H9 (cell line): ENCODE data around the gene RAB43. TPM values are rescaled to one million over a fixed set of nuclear protein-coding genes. Genes with fewer than 3 reads are reported as not detected.

ENCODE experiments used
- DNase-seq: peaks from one replicate; pipeline ENCODE4 v3.0.0-alpha.2; 2017
- H2AFZ ChIP-seq: one replicate; pipeline ENCODE4 v1.6.1; 2013; ENCODE audit warnings: mild to moderate bottlenecking, low read length, control low read depth, moderate library complexity
- H2AK5ac ChIP-seq: 2 replicates; pipeline ENCODE4 v1.6.1; 2013; ENCODE audit warnings: low read length, control low read depth, mixed read lengths; ENCODE audit not compliant: insufficient read length
- H2BK120ac ChIP-seq: one replicate; pipeline ENCODE4 v1.6.1; 2013; ENCODE audit warnings: low read depth, mild to moderate bottlenecking, low read length, control low read depth, inconsistent platforms; ENCODE audit not compliant: poor library complexity, severe bottlenecking
- H2BK12ac ChIP-seq: 2 replicates; pipeline ENCODE4 v1.6.1; 2013; ENCODE audit warnings: low read length, control low read depth, mixed read lengths, low read depth; ENCODE audit not compliant: insufficient read length
- H2BK15ac ChIP-seq: 2 replicates; pipeline ENCODE4 v1.6.1; 2013; ENCODE audit warnings: low read depth, low read length, control low read depth
- H2BK20ac ChIP-seq: one replicate; pipeline ENCODE4 v1.6.1; 2013; ENCODE audit warnings: low read depth, mild to moderate bottlenecking, low read length, control low read depth, inconsistent platforms; ENCODE audit not compliant: poor library complexity, severe bottlenecking
- H2BK5ac ChIP-seq: 2 replicates; pipeline ENCODE4 v1.6.1; 2013; ENCODE audit warnings: low read length, control low read depth, mixed read lengths; ENCODE audit not compliant: insufficient read length
- H3K14ac ChIP-seq: 2 replicates; pipeline ENCODE4 v1.6.1; 2013; ENCODE audit warnings: low read length, control low read depth; ENCODE audit not compliant: insufficient read depth
- H3K18ac ChIP-seq: 2 replicates; pipeline ENCODE4 v1.6.1; 2013; ENCODE audit warnings: low read depth, mild to moderate bottlenecking, mixed read lengths, low read length, control low read depth; ENCODE audit not compliant: insufficient read length
- H3K23ac ChIP-seq: 2 replicates; pipeline ENCODE4 v1.6.1; 2013; ENCODE audit warnings: low read length, control low read depth, mixed read lengths, low read depth; ENCODE audit not compliant: insufficient read length
- H3K23me2 ChIP-seq: 2 replicates; pipeline ENCODE4 v1.6.1; 2013; ENCODE audit warnings: low read depth, mild to moderate bottlenecking, mixed read lengths, low read length, control low read depth; ENCODE audit not compliant: insufficient read length, poor library complexity, severe bottlenecking
- H3K27ac ChIP-seq: 2 replicates; pipeline ENCODE4 v1.5.1; 2013; ENCODE audit warnings: low read length, control low read depth, mixed read lengths, low read depth; ENCODE audit not compliant: insufficient read length
- H3K27me3 ChIP-seq: 2 replicates; pipeline ENCODE4 v1.6.1; 2013; ENCODE audit warnings: low read length, control low read depth, inconsistent platforms; ENCODE audit not compliant: insufficient read depth
- H3K4ac ChIP-seq: 2 replicates; pipeline ENCODE4 v1.6.1; 2013; ENCODE audit warnings: low read depth, mild to moderate bottlenecking, control low read depth, inconsistent platforms, low read length, moderate library complexity
- H3K4me1 ChIP-seq: 2 replicates; pipeline ENCODE4 v1.6.1; 2013; ENCODE audit warnings: low read length, control low read depth, inconsistent platforms; ENCODE audit not compliant: insufficient read depth
- H3K4me2 ChIP-seq: 2 replicates; pipeline ENCODE4 v1.6.1; 2013; ENCODE audit warnings: low read length, control low read depth, mixed read lengths; ENCODE audit not compliant: insufficient read length, insufficient read depth
- H3K56ac ChIP-seq: 2 replicates; pipeline ENCODE4 v1.6.1; 2013; ENCODE audit warnings: low read depth, mild to moderate bottlenecking, mixed read lengths, low read length, control low read depth; ENCODE audit not compliant: insufficient read length
- H3K79me1 ChIP-seq: 2 replicates; pipeline ENCODE4 v1.6.1; 2013; ENCODE audit warnings: low read depth, mild to moderate bottlenecking, moderate library complexity, low read length, control low read depth, inconsistent platforms; ENCODE audit not compliant: insufficient read depth, poor library complexity, severe bottlenecking
- H3K79me2 ChIP-seq: 2 replicates; pipeline ENCODE4 v1.6.1; 2013; ENCODE audit warnings: low read length, control low read depth, inconsistent platforms; ENCODE audit not compliant: insufficient read depth
- H3K9ac ChIP-seq: 2 replicates; pipeline ENCODE4 v1.6.1; 2013; ENCODE audit warnings: low read length, control low read depth, mixed read lengths; ENCODE audit not compliant: insufficient read length; ENCODE audit errors: extremely low read depth
- H3K9me3 ChIP-seq: one replicate; pipeline ENCODE4 v1.6.1; 2013; ENCODE audit warnings: low read depth, low read length, inconsistent platforms; ENCODE audit not compliant: control insufficient read depth
- H3T11ph ChIP-seq: one replicate; pipeline ENCODE4 v1.6.1; 2013; ENCODE audit warnings: mild to moderate bottlenecking, low read length, control low read depth, inconsistent platforms
- H4K20me1 ChIP-seq: one replicate; pipeline ENCODE4 v1.6.1; 2013; ENCODE audit not compliant: control insufficient read depth, insufficient read length, insufficient read depth
- H4K5ac ChIP-seq: 2 replicates; pipeline ENCODE4 v1.6.1; 2013; ENCODE audit warnings: low read depth, mild to moderate bottlenecking, mixed read lengths, low read length, control low read depth; ENCODE audit not compliant: insufficient read length
- H4K8ac ChIP-seq: replicated peaks from 2 replicates; pipeline ENCODE4 v1.6.1; 2013; ENCODE audit warnings: low read length, control low read depth, mixed read lengths, low read depth; ENCODE audit not compliant: insufficient read length
- H4K91ac ChIP-seq: 2 replicates; pipeline ENCODE4 v1.6.1; 2013; ENCODE audit warnings: low read depth, mild to moderate bottlenecking, moderate library complexity, mixed read lengths, low read length, control low read depth; ENCODE audit not compliant: insufficient read length
- H3K27ac Mint-ChIP-seq, 3 experiments: 2 replicates in 2 of 3; 3 replicates in 1 of 3; pipeline ENCODE4 v1.8.0; 2020 to 2021; ENCODE audit warnings: mixed read lengths in 3 of 3, mild to moderate bottlenecking in 1 of 3, moderate library complexity in 1 of 3
- H3K27me3 Mint-ChIP-seq: 2 replicates; pipeline ENCODE4 v1.8.0; 2021; ENCODE audit warnings: low read depth, mild to moderate bottlenecking, moderate library complexity, mixed read lengths
- H3K36me3 Mint-ChIP-seq, 3 experiments: 2 replicates in 2 of 3; 3 replicates in 1 of 3; pipeline ENCODE4 v1.8.0; 2020 to 2021; ENCODE audit warnings: low read depth in 3 of 3, mixed read lengths in 3 of 3; ENCODE audit not compliant: insufficient read depth in 1 of 3
- H3K4me1 Mint-ChIP-seq, 2 experiments: 2 replicates each; pipeline ENCODE4 v1.8.0; 2020; ENCODE audit warnings: mixed read lengths in 2 of 2
- H3K4me3 Mint-ChIP-seq, 2 experiments: 2 replicates in 1 of 2; 3 replicates in 1 of 2; pipeline ENCODE4 v1.8.0; 2020 to 2021; ENCODE audit warnings: mild to moderate bottlenecking in 2 of 2, mixed read lengths in 2 of 2, moderate library complexity in 1 of 2
- H3K9me3 Mint-ChIP-seq, 2 experiments: 2 replicates in 1 of 2; 3 replicates in 1 of 2; pipeline ENCODE4 v1.8.0; 2020; ENCODE audit warnings: mild to moderate bottlenecking in 2 of 2, mixed read lengths in 2 of 2, moderate library complexity in 1 of 2
- WGBS: extraction: QIAGEN DNeasy Blood & Tissue Kit; methylation state at CpG from one replicate; pipeline ENCODE4 v1.1.7; 2013; ENCODE audit warnings: missing lambda C conversion rate, low lambda C conversion rate, mixed read lengths; ENCODE audit not compliant: insufficient read length; ENCODE audit errors: extremely low coverage; 5-methylcytosine and 5-hydroxymethylcytosine counted together
- total RNA-seq: library from RNA; stranded (reverse); gene quantifications from 2 replicates; pipeline ENCODE4 v1.2.1, GENCODE V29; 2021
- TF ChIP-seq, protein P1 (sequence below): fragments of 200-600 bp; sonication (generic); conservative IDR thresholded peaks from 3 replicates; pipeline ENCODE4 v1.8.0; 2021; ENCODE audit warnings: antibody characterized with exemption, mild to moderate bottlenecking

RAB43 gene
- total RNA-seq, 1 experiment from 2014 or later: 13.6 TPM

DNA sequence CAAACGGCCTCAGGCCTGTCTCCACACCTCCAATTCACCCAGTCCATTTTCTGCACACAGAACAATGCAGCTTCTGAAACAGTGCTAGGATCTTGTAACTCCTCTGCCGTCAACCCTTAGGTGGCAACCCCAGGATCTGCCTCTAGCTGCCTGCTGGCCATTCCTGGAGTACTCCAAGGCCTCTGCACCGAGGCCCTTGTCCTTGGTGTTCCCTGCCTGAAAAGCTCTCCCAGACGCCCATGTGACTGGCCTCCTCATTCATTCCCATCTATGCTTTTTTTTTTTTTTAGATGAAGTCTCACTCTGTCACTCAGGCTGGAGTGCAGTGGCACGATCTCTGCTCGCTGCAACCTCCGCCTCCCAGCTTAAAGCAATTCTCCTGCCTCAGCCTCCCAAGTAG lies 18.3 kb downstream of the RAB43 start:
- TF ChIP-seq, protein P1, sequence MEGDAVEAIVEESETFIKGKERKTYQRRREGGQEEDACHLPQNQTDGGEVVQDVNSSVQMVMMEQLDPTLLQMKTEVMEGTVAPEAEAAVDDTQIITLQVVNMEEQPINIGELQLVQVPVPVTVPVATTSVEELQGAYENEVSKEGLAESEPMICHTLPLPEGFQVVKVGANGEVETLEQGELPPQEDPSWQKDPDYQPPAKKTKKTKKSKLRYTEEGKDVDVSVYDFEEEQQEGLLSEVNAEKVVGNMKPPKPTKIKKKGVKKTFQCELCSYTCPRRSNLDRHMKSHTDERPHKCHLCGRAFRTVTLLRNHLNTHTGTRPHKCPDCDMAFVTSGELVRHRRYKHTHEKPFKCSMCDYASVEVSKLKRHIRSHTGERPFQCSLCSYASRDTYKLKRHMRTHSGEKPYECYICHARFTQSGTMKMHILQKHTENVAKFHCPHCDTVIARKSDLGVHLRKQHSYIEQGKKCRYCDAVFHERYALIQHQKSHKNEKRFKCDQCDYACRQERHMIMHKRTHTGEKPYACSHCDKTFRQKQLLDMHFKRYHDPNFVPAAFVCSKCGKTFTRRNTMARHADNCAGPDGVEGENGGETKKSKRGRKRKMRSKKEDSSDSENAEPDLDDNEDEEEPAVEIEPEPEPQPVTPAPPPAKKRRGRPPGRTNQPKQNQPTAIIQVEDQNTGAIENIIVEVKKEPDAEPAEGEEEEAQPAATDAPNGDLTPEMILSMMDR: no peak

More for the DNA sequence above, 18.3 kb downstream of the RAB43 start:
- H4K20me1 ChIP-seq: no peaks in the 10 kb centered on the region
- no peak overlapping the region for H3K18ac ChIP-seq
- no peak overlapping the region for H3K23ac ChIP-seq
- H2BK5ac ChIP-seq: no peak overlapping the region
- no peaks in the 10 kb centered on the region for H3K9me3 Mint-ChIP-seq
- no peak overlapping the region for H3K9ac ChIP-seq
- H3K4me1 Mint-ChIP-seq: no peaks in the 10 kb centered on the region; a peak in 1 of 4 replicates
- H2BK120ac ChIP-seq: no peak overlapping the region
- no peak for DNase-seq
- no peak overlapping the region for H2AK5ac ChIP-seq
- no peaks in the 10 kb centered on the region for H3K9me3 ChIP-seq
- peaks cover 2 to 4% (median 3%) of the 10 kb centered on the region in 3 experiments; a peak in 6 of 7 replicates for H3K36me3 Mint-ChIP-seq
- H3K4ac ChIP-seq: no peak overlapping the region
- no peaks in the 10 kb centered on the region for H3K27me3 ChIP-seq
- no peak overlapping the region for H2BK20ac ChIP-seq
- peak overlapping the region; percentile 57 to 93 (median 69); a peak in 6 of 7 replicates for H3K27ac Mint-ChIP-seq
- no peak overlapping the region for H3K4me3 Mint-ChIP-seq
- no peak overlapping the region for H3K27ac ChIP-seq
- no peak overlapping the region for H3T11ph ChIP-seq
- H4K8ac ChIP-seq: no peak overlapping the region
- no CpG with 5 or more reads among the region's 7 CpGs for WGBS
- no peaks in the 10 kb centered on the region for H3K79me1 ChIP-seq
- H3K79me2 ChIP-seq: peaks cover 2% of the 10 kb centered on the region; the same call in 1 of the 2 replicates
- H2AFZ ChIP-seq: no peak overlapping the region
- H3K4me1 ChIP-seq: no peaks in the 10 kb centered on the region
- H3K14ac ChIP-seq: peak overlapping the region; percentile 54; the same call in 1 of the 2 replicates
- no peak overlapping the region for H3K4me2 ChIP-seq
- no peak overlapping the region for H2BK15ac ChIP-seq
- H2BK12ac ChIP-seq: no peak overlapping the region
- H3K23me2 ChIP-seq: no peaks in the 10 kb centered on the region
- H3K56ac ChIP-seq: no peak overlapping the region
- H4K91ac ChIP-seq: no peak overlapping the region
- H3K27me3 Mint-ChIP-seq: no peaks in the 10 kb centered on the region
- no peak overlapping the region for H4K5ac ChIP-seq
